Measurements from ENCODE around the gene KCNT2.

DNA sequence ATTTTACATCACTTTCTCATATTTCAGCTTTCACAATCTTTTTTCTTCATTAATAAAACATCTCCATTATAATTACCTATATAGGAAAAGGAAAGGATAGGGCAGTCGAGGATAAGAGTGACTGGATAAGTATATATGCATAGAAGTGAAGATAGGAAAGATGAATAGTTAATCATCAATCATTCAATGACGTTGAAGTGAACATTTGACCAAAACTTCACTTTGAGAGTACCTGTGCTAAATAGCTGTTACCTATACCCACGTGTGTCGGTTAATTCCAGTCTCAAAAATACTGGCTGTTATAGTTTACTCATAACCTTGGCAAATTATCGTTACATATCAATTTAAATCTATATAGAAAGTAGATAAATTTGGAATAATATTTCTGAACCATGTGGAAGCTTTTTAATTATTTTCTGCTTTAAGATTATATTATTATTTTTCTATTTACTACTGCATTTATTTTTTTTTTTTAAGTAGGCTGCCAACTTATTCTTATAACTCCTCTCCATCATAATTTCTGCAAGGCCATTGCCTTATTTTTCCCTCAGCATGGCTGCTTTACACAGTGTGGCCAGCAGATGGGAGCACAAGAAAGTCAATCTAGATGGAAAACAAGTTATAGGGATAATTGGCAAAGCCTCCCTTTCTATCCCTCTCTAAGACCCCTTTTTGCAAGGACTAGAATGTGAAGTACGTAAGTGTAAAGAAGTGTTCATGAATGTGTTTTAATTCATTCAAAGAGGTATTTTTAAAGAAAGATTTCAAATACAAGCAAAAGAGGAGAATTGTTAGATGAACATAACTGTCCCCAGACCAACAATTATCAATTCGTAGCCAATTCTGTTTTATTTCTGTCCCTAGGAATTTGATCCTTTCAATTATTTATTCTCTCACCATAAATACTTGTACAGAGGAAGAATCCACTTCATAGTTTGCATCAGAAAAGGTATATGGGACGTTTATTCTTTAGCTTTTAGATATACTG lies 290.4 kb downstream of the KCNT2 start:
- TF ChIP-seq POLR2AphosphoS5 (IDR thresholded peaks at IDR 0.05) (no peak), POLR2A (IDR thresholded peaks at IDR 0.05) (no peak)
- TF ChIP-seq, protein P1, sequence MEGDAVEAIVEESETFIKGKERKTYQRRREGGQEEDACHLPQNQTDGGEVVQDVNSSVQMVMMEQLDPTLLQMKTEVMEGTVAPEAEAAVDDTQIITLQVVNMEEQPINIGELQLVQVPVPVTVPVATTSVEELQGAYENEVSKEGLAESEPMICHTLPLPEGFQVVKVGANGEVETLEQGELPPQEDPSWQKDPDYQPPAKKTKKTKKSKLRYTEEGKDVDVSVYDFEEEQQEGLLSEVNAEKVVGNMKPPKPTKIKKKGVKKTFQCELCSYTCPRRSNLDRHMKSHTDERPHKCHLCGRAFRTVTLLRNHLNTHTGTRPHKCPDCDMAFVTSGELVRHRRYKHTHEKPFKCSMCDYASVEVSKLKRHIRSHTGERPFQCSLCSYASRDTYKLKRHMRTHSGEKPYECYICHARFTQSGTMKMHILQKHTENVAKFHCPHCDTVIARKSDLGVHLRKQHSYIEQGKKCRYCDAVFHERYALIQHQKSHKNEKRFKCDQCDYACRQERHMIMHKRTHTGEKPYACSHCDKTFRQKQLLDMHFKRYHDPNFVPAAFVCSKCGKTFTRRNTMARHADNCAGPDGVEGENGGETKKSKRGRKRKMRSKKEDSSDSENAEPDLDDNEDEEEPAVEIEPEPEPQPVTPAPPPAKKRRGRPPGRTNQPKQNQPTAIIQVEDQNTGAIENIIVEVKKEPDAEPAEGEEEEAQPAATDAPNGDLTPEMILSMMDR (IDR thresholded peaks at IDR 0.05 in 8 of 11, conservative IDR thresholded peaks at IDR 0.05 in 3 of 11) = peak in 7 of 11 experiments; percentile 8 to 42 (median 31)

Data from spleen (tissue), 7 donors.